Measurements from ENCODE around the gene RPGR. TPM values are rescaled to one million over a fixed set of nuclear protein-coding genes. Genes with fewer than 3 reads are reported as not detected.
A peak's percentile ranks its signal among the peaks of the same experiment; 100 is the strongest.

Gene RPGR
- total RNA-seq, 1 experiment from 2014 or later: 23.8 TPM

DNA sequence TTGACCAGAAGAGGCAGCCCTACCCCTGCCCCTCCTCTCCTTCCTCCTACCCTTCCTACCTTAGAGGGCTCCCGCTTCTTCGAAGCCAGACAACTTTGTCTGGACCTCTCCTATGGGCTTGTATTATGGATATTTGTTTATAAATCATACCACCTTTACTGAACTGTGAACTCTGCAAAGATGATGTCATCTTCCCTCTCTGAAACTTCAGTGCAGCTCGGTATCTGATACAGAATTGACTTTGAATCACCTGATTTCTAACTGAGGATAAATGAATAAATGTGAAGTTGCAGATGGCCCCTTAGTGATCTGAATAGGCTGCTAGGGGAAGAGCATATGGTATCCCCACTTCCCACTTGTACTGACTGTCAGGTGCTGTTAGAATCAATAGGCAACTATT lies 24.0 kb upstream of the RPGR start:
- Mint-ChIP-seq H3K27ac (ENCODE audit: low read depth, unreplicated experiment) (no peak overlapping the region), H3K36me3 (ENCODE audit: insufficient read depth, unreplicated experiment) (no peaks in the 10 kb centered on the region), H3K4me3 (ENCODE audit: unreplicated experiment) (no peak overlapping the region), H3K9me3 (ENCODE audit: unreplicated experiment) (peaks cover 6% of the 10 kb centered on the region), H3K4me1 (ENCODE audit: insufficient read depth, unreplicated experiment) (no peaks in the 10 kb centered on the region), H3K27me3 (ENCODE audit: insufficient read depth, unreplicated experiment) (peaks cover 54% of the 10 kb centered on the region)
- intact Hi-C loops (cut with micrococcal nuclease): no loop called here
- BruUV-seq (replicated peaks): no TSS peak
- no peak for DNase-seq (ENCODE audit: unreplicated experiment)
- POLR2A ChIA-PET: no interaction called here
- TF ChIP-seq, protein P1, sequence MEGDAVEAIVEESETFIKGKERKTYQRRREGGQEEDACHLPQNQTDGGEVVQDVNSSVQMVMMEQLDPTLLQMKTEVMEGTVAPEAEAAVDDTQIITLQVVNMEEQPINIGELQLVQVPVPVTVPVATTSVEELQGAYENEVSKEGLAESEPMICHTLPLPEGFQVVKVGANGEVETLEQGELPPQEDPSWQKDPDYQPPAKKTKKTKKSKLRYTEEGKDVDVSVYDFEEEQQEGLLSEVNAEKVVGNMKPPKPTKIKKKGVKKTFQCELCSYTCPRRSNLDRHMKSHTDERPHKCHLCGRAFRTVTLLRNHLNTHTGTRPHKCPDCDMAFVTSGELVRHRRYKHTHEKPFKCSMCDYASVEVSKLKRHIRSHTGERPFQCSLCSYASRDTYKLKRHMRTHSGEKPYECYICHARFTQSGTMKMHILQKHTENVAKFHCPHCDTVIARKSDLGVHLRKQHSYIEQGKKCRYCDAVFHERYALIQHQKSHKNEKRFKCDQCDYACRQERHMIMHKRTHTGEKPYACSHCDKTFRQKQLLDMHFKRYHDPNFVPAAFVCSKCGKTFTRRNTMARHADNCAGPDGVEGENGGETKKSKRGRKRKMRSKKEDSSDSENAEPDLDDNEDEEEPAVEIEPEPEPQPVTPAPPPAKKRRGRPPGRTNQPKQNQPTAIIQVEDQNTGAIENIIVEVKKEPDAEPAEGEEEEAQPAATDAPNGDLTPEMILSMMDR (IDR thresholded peaks at IDR 0.05; ENCODE audit: unreplicated experiment): no peak
- CTCF ChIA-PET: no interaction called here

DNA sequence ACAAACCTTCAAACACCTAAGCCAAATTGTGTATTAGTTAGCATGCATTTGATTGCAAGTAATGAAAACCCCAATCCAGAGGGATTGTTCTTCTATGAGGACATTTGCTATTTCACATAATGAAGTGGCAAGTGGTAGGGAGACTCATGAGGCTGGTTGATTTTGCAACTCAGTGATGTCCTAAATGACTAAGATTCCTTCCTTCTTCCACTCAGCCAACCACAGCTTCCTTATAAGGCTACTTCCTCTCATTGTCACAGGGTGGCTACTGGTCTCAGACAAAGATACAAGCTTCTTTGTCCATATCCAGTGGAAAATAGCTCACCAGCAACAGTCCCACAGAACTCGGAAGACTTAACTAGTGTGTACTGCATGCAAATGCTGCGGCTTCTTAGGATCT lies 19.8 kb upstream of the RPGR start:
- peak; percentile 71 for DNase-seq (ENCODE audit: unreplicated experiment)
- peaks cover 6% of the 10 kb centered on the region for H3K9me3 Mint-ChIP-seq (ENCODE audit: unreplicated experiment)
- CTCF ChIA-PET: interaction anchor here (0.7 to 2.0 kb wide), 2 partner anchors 14 to 20 kb away, joined by 3 to 6 read pairs; partner anchors contain the start of gene RPGR

DNA sequence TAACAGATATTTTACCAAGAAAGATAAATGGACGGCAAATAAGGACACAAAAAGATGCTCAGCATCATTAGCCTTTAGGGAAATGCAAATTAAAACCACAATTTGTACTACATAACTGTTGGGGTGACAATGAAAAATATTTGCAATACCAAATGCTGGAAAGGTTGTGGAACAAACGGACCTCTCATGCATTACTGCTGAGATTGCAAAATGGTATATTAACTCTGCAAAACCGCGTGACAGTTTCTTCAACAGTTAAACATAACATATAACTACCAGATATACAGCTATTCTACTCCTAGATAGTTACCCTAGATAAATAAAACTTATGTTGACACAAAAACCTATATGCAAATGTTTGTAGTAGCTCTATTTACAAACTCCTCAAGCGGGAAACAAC lies 18.8 kb upstream of the RPGR start:
- no peak for DNase-seq (ENCODE audit: unreplicated experiment)
- TF ChIP-seq, protein P1 (IDR thresholded peaks at IDR 0.05; ENCODE audit: unreplicated experiment): no peak
- CTCF ChIA-PET: no interaction called here
- no peak overlapping the region for H3K4me3 Mint-ChIP-seq (ENCODE audit: unreplicated experiment)
- no TSS peak for BruUV-seq (replicated peaks)
- POLR2A ChIA-PET: no interaction called here
- no peaks in the 10 kb centered on the region for H3K36me3 Mint-ChIP-seq (ENCODE audit: insufficient read depth, unreplicated experiment)
- no peak overlapping the region for H3K27ac Mint-ChIP-seq (ENCODE audit: low read depth, unreplicated experiment)
- H3K27me3 Mint-ChIP-seq (ENCODE audit: insufficient read depth, unreplicated experiment): peaks cover 73% of the 10 kb centered on the region
- peaks cover 6% of the 10 kb centered on the region for H3K9me3 Mint-ChIP-seq (ENCODE audit: unreplicated experiment)
- H3K4me1 Mint-ChIP-seq (ENCODE audit: insufficient read depth, unreplicated experiment): no peaks in the 10 kb centered on the region
- intact Hi-C loops (cut with micrococcal nuclease): no loop called here

More for the DNA sequence above, 19.8 kb upstream of the RPGR start:
- POLR2A ChIA-PET: interaction anchor here (0.6 kb wide), 1 partner anchor 530 kb away, joined by 3 read pairs; no protein-coding TSS in a partner anchor
- BruUV-seq (replicated peaks): no TSS peak
- H3K36me3 Mint-ChIP-seq (ENCODE audit: insufficient read depth, unreplicated experiment): no peaks in the 10 kb centered on the region
- peaks cover 79% of the 10 kb centered on the region for H3K27me3 Mint-ChIP-seq (ENCODE audit: insufficient read depth, unreplicated experiment)
- TF ChIP-seq, protein P1 (IDR thresholded peaks at IDR 0.05; ENCODE audit: unreplicated experiment): no peak
- no peak overlapping the region for H3K27ac Mint-ChIP-seq (ENCODE audit: low read depth, unreplicated experiment)
- no peak overlapping the region for H3K4me3 Mint-ChIP-seq (ENCODE audit: unreplicated experiment)
- intact Hi-C loops (cut with micrococcal nuclease): no loop called here
- H3K4me1 Mint-ChIP-seq (ENCODE audit: insufficient read depth, unreplicated experiment): no peaks in the 10 kb centered on the region

DNA sequence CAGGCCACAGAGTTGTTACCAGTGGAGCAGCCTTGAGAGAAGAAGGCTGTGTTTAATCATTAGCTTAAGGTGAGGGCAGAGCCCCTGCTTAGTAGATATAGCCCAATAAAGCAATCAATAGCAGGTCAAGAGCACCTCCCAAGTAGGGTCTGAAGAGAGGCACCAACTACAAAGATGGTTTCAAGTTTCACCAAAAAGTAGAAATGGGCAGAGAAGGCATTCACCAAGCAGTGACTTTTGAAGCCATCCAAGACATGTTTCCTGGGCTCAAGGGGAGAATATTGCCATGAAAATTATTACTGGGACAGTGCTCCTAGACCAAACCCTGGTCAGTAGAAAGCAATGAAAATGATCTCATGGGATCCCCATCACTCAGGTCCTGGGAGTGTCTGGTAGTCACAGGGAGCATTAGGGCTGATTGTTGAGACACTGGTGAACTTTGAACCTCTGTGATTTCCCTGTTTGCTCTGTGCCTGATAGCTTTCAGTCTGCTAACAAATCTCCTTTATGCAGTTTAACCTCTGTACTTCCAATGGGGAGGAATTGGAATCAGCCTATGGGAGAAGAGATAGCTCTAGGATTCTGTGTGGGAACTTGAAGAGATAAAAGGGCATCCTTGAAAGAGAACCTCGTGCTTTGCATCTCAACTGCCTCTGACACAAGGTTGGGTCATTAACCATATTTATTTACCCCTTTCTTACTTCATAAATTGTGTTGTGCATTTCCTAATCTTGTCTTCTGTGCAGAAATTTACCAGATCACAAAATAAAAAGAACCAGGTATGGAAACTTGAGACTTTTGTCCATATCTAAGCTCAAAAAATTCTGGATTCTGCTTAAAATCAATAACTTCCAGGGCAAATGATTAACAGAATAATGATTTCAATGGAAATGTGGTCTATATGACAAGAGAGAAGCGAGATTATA lies 15.8 kb upstream of the RPGR start:
- DNase-seq (ENCODE audit: unreplicated experiment): no peak
- no peak overlapping the region for H3K4me3 Mint-ChIP-seq (ENCODE audit: unreplicated experiment)
- no peaks in the 10 kb centered on the region for H3K36me3 Mint-ChIP-seq (ENCODE audit: insufficient read depth, unreplicated experiment)
- ChIA-PET CTCF (interaction anchor here (0.6 to 1.4 kb wide), 5 partner anchors 12 to 1809 kb away, joined by 3 to 4 read pairs (median 3); partner anchors contain the start of gene RPGR), POLR2A (no interaction called here)
- H3K27me3 Mint-ChIP-seq (ENCODE audit: insufficient read depth, unreplicated experiment): peaks cover 53% of the 10 kb centered on the region
- H3K9me3 Mint-ChIP-seq (ENCODE audit: unreplicated experiment): peaks cover 4% of the 10 kb centered on the region
- H3K27ac Mint-ChIP-seq (ENCODE audit: low read depth, unreplicated experiment): no peak overlapping the region
- TF ChIP-seq, protein P1 (IDR thresholded peaks at IDR 0.05; ENCODE audit: unreplicated experiment): no peak
- H3K4me1 Mint-ChIP-seq (ENCODE audit: insufficient read depth, unreplicated experiment): no peaks in the 10 kb centered on the region
- intact Hi-C loops (cut with micrococcal nuclease): no loop called here
- no TSS peak for BruUV-seq (replicated peaks)

Data from MCF 10A (cell line).